SJCRH30 (cell line): ENCODE measurements around the gene CDH4. TPM values are rescaled to one million over a fixed set of nuclear protein-coding genes. Genes with fewer than 3 reads are reported as not detected.
"Not testable (repeated sequence)": the region's sequence is repeated elsewhere in the genome, so short reads cannot be mapped to it uniquely, and the experiment has no call there.

Experiments
- DNase-seq, 2 experiments: peaks; one replicate each; pipeline ENCODE4 v3.0.0-alpha.2; 2015 to 2020
- H3K27ac ChIP-seq: fragments of 250-450 bp; sonication (Bioruptor Pico); 2 replicates; pipeline ENCODE4 v1.5.1; 2020; ENCODE audit warnings: mild to moderate bottlenecking, moderate library complexity
- H3K27me3 ChIP-seq: fragments of 250-450 bp; sonication (Bioruptor Pico); 2 replicates; pipeline ENCODE4 v1.5.1; 2020; ENCODE audit warnings: mild to moderate bottlenecking, moderate library complexity
- H3K36me3 ChIP-seq: fragments of 250-450 bp; sonication (Bioruptor Pico); 2 replicates; pipeline ENCODE4 v1.5.1; 2020; ENCODE audit warnings: mild to moderate bottlenecking, moderate library complexity
- H3K4me1 ChIP-seq: fragments of 250-450 bp; sonication (Bioruptor Pico); 2 replicates; pipeline ENCODE4 v1.5.1; 2020; ENCODE audit warnings: mild to moderate bottlenecking, moderate library complexity
- H3K4me3 ChIP-seq: fragments of 250-450 bp; sonication (Bioruptor Pico); 2 replicates; pipeline ENCODE4 v1.5.1; 2020; ENCODE audit warnings: mild to moderate bottlenecking, moderate library complexity
- H3K9me3 ChIP-seq: fragments of 250-450 bp; sonication (Bioruptor Pico); replicated peaks from 2 replicates; pipeline ENCODE4 v1.5.1; 2020; ENCODE audit warnings: mild to moderate bottlenecking, moderate library complexity
- total RNA-seq: library from RNA; depleted of rRNA; stranded (reverse); fragments of >200 nt; shearing (Covaris generic); gene quantifications from 2 replicates; pipeline ENCODE4 v1.2.3, GENCODE V29; 2014

The CDH4 gene
- total RNA-seq, 1 experiment from 2014 or later = 0.06 TPM

DNA sequence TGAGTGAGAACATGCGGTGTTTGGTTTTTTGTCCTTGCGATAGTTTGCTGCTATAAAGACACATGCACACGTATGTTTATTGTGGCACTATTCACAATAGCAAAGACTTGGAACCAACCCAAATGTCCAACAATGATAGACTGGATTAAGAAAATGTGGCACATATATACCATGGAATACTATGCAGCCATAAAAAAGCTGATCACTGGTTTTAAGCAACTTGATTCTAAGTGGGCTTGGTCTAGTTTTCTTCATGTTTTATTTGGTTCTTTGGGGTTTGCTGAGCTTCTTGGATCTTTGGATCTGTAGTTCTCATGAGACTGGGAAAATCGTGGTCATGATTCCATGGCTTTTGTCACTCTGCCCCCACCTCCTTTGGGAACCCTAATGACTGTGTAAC lies 227.4 kb downstream of the CDH4 start:
- not testable (repeated sequence) for H3K27ac ChIP-seq

GRCh38 chr20:61480158-61480825 lies 228.2 kb downstream of the CDH4 start:
- H3K27ac ChIP-seq = no peak overlapping the region
- no peaks in the 10 kb centered on the region for H3K9me3 ChIP-seq
- peaks cover 2% of the 10 kb centered on the region; the same call in 1 of the 2 replicates for H3K27me3 ChIP-seq
- H3K36me3 ChIP-seq = no peaks in the 10 kb centered on the region
- H3K4me3 ChIP-seq = no peak overlapping the region
- no peak for DNase-seq
- no peaks in the 10 kb centered on the region for H3K4me1 ChIP-seq

More for the DNA sequence above, 227.4 kb downstream of the CDH4 start:
- H3K4me1 ChIP-seq, H3K9me3 ChIP-seq, H3K27me3 ChIP-seq, H3K36me3 ChIP-seq, H3K4me3 ChIP-seq, DNase-seq: not testable (repeated sequence)

- peak in 1 of 2 experiments; percentile 16 for DNase-seq
- peaks cover 9% of the 10 kb centered on the region; the same call in 1 of the 2 replicates for H3K27me3 ChIP-seq
- no peak overlapping the region for H3K4me3 ChIP-seq
Observed at GRCh38 chr20:61482056-61482887, 230.2 kb downstream of the CDH4 start.

DNA sequence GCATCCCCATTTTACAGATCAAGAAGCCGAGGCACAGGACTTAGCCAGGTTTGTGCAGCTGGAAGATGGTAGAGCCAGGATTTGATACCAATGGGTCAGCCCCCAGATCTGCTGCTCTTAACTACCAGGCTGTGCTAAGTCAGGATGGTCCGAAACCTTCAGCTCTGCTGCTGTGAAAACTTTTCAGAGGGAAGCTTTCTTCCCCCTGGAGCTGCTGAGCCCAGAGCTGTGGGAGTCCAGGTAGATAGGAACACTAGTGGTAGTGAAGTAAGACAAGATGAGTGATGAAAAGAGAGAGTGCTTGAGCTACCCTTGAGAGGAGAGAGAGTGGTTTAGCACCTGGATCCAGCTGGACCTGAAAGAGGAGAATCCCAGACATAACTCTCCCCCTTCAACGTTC lies 230.8 kb downstream of the CDH4 start:
- no peak overlapping the region for H3K4me3 ChIP-seq
- H3K27ac ChIP-seq = no peak overlapping the region
- H3K27me3 ChIP-seq = peaks cover 13% of the 10 kb centered on the region; the same call in 1 of the 2 replicates
- no peaks in the 10 kb centered on the region for H3K36me3 ChIP-seq
- no peaks in the 10 kb centered on the region for H3K4me1 ChIP-seq
- no peak for DNase-seq
- H3K9me3 ChIP-seq = no peaks in the 10 kb centered on the region

More at GRCh38 chr20:61482056-61482887, 230.2 kb downstream of the CDH4 start:
- H3K27ac ChIP-seq = no peak overlapping the region
- no peaks in the 10 kb centered on the region for H3K4me1 ChIP-seq
- no peaks in the 10 kb centered on the region for H3K36me3 ChIP-seq
- H3K9me3 ChIP-seq = no peaks in the 10 kb centered on the region

DNA sequence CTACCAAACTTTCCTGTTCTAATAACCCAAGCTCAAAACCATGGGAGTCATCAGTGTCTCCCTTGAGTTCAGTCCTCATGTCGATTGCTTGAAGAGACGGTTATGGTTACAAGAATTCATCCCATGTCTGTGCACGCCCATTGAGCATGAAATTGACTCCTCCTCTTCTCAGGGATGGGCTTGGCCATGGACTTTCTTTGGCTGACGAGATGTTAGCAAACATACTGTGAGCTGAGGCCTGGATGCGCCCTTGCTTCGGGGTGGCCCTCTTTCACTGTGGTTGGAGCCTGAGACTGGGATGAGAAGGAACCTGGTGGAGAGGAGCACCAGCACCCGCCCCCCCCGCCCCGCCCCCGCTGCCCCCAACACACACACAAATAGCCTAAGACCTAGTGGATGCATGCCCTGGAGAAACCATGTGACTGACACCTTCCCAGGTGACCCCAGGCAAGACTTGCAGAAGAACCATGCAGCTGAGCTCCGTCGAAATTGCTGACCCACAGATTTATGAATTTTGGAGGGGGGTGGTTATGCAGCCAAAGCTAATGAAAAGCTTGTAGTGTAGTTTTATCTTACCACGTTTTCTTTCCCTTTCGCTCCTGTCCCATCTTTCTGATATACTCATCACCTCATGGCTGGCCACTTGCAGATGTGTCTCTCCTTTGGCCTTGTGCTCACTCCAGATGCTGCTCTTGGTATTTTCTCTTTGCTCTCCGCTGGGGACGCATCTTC lies 231.4 kb downstream of the CDH4 start:
- H3K4me1 ChIP-seq = no peaks in the 10 kb centered on the region
- no peak overlapping the region for H3K4me3 ChIP-seq
- no peak for DNase-seq
- H3K9me3 ChIP-seq = no peaks in the 10 kb centered on the region
- H3K27me3 ChIP-seq = peaks cover 15% of the 10 kb centered on the region; the same call in 1 of the 2 replicates
- H3K27ac ChIP-seq = no peak overlapping the region
- H3K36me3 ChIP-seq = no peaks in the 10 kb centered on the region

GRCh38 chr20:61486198-61486597 lies 234.1 kb downstream of the CDH4 start:
- Histone ChIP-seq H3K27me3 (peaks cover 18% of the 10 kb centered on the region; the same call in 1 of the 2 replicates), H3K36me3 (no peaks in the 10 kb centered on the region), H3K27ac (no peak overlapping the region), H3K4me3 (no peak overlapping the region), H3K9me3 (no peaks in the 10 kb centered on the region), H3K4me1 (no peaks in the 10 kb centered on the region)
- no peak for DNase-seq

DNA sequence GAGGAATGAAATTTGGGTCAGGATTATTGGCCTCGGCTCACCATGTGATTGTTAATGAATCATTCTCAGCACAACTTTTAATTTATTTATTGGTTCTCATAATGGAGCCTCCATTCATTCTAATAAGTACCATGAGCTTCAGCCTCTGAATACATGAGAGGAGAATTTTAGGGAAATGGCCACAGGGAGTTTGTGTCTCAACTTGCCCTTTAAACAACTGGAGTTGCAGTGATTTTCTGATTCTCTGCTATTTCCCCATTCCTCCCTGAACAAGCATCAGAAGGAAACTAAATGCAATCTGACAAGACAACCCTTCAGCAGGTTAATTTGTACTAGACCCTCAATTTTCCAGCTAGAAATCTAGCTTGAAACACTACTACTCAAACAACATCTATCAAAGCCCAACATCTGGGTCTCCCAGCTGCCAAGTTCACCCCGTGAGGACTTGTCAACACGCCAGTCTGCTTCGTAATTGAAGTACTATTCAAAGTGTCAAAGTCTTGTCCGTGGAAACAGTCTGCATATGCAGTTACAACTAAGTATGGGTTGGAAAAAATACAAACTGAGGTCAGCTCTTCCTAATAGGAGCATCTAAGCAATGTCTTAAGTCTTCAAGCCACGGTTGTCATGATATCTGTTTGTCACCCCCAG lies 235.4 kb downstream of the CDH4 start:
- no peak overlapping the region for H3K4me3 ChIP-seq
- no peak for DNase-seq
- no peak overlapping the region for H3K27ac ChIP-seq
- no peaks in the 10 kb centered on the region for H3K4me1 ChIP-seq
- no peaks in the 10 kb centered on the region for H3K36me3 ChIP-seq
- H3K9me3 ChIP-seq = no peaks in the 10 kb centered on the region
- peaks cover 18% of the 10 kb centered on the region; the same call in 1 of the 2 replicates for H3K27me3 ChIP-seq

DNA sequence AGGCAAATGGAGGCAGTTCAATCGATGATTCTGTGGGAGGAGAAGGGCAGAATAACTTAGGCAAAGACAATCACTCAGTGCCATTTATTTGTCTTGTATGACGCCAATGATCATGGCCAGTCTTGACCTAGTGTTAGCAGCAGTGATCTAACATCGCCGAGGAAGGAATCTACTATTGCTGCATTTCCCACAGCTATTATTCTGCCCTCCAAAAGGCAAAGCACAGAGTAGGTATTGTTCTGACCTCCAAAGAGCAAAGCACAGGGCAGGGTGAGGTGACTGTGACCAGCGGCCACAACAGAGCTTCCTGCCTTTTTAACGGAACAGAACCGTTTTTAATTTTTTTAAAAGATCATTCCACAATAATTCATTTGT lies 235.9 kb downstream of the CDH4 start:
- H3K27me3 ChIP-seq = peaks cover 18% of the 10 kb centered on the region; the same call in 1 of the 2 replicates
- H3K9me3 ChIP-seq = no peaks in the 10 kb centered on the region

GRCh38 chr20:61490721-61491120 lies 238.7 kb downstream of the CDH4 start:
- no peaks in the 10 kb centered on the region for H3K36me3 ChIP-seq
- H3K27me3 ChIP-seq = peaks cover 22% of the 10 kb centered on the region; the same call in 1 of the 2 replicates
- H3K9me3 ChIP-seq = no peaks in the 10 kb centered on the region
- H3K4me1 ChIP-seq = no peaks in the 10 kb centered on the region
- no peak overlapping the region for H3K27ac ChIP-seq
- H3K4me3 ChIP-seq = no peak overlapping the region
- no peak for DNase-seq

More for the DNA sequence above, 235.9 kb downstream of the CDH4 start:
- no peak for DNase-seq
- H3K4me1 ChIP-seq = no peaks in the 10 kb centered on the region
- no peak overlapping the region for H3K4me3 ChIP-seq
- no peaks in the 10 kb centered on the region for H3K36me3 ChIP-seq
- no peak overlapping the region for H3K27ac ChIP-seq

- Histone ChIP-seq H3K27me3 (peaks cover 19% of the 10 kb centered on the region; the same call in 1 of the 2 replicates), H3K4me3 (no peak overlapping the region), H3K9me3 (no peaks in the 10 kb centered on the region), H3K4me1 (no peaks in the 10 kb centered on the region), H3K27ac (no peak overlapping the region), H3K36me3 (no peaks in the 10 kb centered on the region)
- no peak for DNase-seq
Observed at GRCh38 chr20:61492065-61492464, 240.0 kb downstream of the CDH4 start.

DNA sequence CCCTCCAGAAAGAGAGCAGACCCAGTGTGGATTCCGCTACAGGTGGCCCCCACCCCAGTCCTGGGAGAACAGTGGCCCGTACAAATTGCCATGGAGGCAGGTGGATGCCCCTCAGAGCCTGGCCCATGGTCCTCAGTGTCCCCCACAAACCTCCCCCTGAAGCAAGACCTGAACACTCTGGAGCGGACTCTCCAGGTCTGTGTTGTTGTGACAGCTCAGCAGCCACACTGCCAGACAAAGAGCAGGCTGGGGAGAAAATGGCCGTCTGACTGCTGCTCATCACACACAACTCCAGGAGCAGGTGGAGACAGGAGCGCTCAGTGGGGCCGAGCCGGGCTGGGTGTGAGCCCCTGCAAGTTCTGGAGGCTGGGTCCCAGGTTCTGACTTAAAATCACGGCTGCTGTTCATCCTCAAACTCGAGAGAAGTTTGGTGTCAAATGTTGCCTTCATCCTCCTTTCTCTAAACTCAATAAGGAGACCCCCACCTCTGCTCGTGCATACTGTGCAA lies 241.8 kb downstream of the CDH4 start:
- H3K27me3 ChIP-seq = peaks cover 7% of the 10 kb centered on the region; the same call in 1 of the 2 replicates
- H3K4me3 ChIP-seq = no peak overlapping the region
- peaks cover 3% of the 10 kb centered on the region; the same call in 1 of the 2 replicates for H3K9me3 ChIP-seq
- no peaks in the 10 kb centered on the region for H3K4me1 ChIP-seq
- no peak overlapping the region for H3K27ac ChIP-seq
- DNase-seq = no peak
- no peaks in the 10 kb centered on the region for H3K36me3 ChIP-seq

- DNase-seq = no peak
- Histone ChIP-seq H3K27me3 (peaks cover 7% of the 10 kb centered on the region; the same call in 1 of the 2 replicates), H3K4me3 (no peak overlapping the region), H3K4me1 (no peaks in the 10 kb centered on the region), H3K27ac (no peak overlapping the region), H3K36me3 (no peaks in the 10 kb centered on the region), H3K9me3 (peaks cover 3% of the 10 kb centered on the region; the same call in 1 of the 2 replicates)
Observed at GRCh38 chr20:61494763-61495575, 242.9 kb downstream of the CDH4 start.

DNA sequence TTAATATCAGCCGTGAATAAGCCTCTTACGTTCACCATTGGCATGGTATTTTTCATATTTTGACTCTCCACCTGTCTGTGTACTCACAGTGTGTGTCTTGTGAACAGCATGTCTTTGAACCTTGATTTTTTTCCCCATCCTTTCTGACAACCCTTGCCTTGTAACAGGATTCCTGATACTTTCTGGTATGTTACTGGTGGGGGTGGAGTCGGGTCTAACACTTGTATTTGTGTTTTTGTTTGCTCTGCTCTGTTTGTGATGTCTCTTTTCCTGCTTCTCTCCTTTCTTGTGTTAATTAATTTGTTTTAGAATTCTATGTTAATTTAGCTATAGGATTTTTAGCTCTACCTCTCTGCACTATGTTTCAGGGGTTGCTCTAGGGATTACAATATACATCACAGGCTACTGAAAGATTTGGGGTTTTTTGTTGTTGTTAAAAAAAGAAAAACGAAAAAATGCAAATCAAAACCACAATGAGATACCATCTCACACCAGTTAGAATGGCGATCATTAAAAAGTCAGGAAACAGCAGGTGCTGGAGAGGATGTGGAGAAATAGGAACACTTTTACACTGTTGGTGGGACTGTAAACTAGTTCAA lies 245.1 kb downstream of the CDH4 start:
- Histone ChIP-seq H3K36me3 (no peaks in the 10 kb centered on the region), H3K27me3 (peaks cover 11% of the 10 kb centered on the region), H3K27ac (no peak overlapping the region), H3K9me3 (peaks cover 3% of the 10 kb centered on the region; the same call in 1 of the 2 replicates), H3K4me1 (no peaks in the 10 kb centered on the region), H3K4me3 (no peak overlapping the region)
- DNase-seq = no peak
